Measurements from ENCODE around the gene SERGEF.

DNA sequence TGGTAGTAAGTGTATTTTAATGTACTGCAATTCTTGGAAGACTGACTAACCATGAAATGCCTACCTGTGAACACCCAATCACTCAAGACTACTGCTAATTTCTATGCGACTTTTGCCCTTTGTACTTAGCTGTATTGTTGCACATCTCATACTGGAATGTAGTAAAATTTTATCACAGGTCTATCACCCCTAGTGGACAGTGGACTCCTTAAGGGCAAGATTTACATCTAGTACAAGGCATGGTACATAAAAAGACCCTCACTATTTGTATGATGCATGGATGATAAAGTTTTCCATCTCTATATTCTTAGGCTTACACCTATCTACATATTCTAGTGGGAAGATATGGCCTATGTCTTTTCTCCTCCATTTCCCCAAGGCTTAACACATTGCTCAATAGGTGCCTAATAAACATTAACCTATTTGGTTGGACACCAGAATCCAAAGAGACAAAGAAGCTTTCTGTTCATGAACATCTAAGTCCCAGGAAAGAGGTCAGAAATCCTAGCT lies 26.1 kb downstream of the SERGEF start:
- TF ChIP-seq CTCF (IDR thresholded peaks at IDR 0.05), result no peak
- TF ChIP-seq POLR2A (IDR thresholded peaks at IDR 0.05), result no peak
